SH-SY5Y (cell line): ENCODE results near the gene MRPL17.

Experiments used
- GATA2 ChIP-seq: IDR thresholded peaks from 2 replicates; pipeline ENCODE4 v1.6.1; 2011; ENCODE audit warnings: mild to moderate bottlenecking, low read depth, low read length
- GATA3 ChIP-seq: IDR thresholded peaks from 2 replicates; pipeline ENCODE4 v1.6.1; 2011; ENCODE audit warnings: low read depth, mild to moderate bottlenecking, low read length, moderate library complexity

GRCh38 chr11:6719576-6719975 is 36.4 kb upstream of the MRPL17 start:
- TF ChIP-seq GATA3 (no peak), GATA2 (no peak)
